NK-92 (cell line): ENCODE measurements around the gene UCHL3.

ENCODE experiments used
- DNase-seq: peaks from one replicate; lab custom pipeline; 2025; ENCODE audit not compliant: unreplicated experiment; lab: John Stamatoyannopoulos, UW

UCHL3 gene

GRCh38 chr13:75621147-75621546 lies 71.6 kb downstream of the UCHL3 start:
- no peak for DNase-seq

- DNase-seq, result no peak
These were observed 79.2 kb downstream of the UCHL3 start for GRCh38 chr13:75628801-75629200.

- no peak for DNase-seq
These were observed 83.7 kb downstream of the UCHL3 start for GRCh38 chr13:75633285-75633684.

GRCh38 chr13:75635101-75635827 lies 85.7 kb downstream of the UCHL3 start:
- no peak for DNase-seq

- DNase-seq, result no peak
These were observed 86.3 kb downstream of the UCHL3 start, which contains the start of gene LMO7 for GRCh38 chr13:75635828-75636435. Gene LMO7, plus strand, starts transcription at chr13:75636330. Its CDS starts 328 bp downstream, at chr13:75636658.

- no peak for DNase-seq
These were observed 87.0 kb downstream of the UCHL3 start for GRCh38 chr13:75636436-75637180.

- no peak for DNase-seq
These were observed 87.7 kb downstream of the UCHL3 start for GRCh38 chr13:75637181-75637750.

- no peak for DNase-seq
These were observed 89.9 kb downstream of the UCHL3 start for GRCh38 chr13:75639454-75639853.

- no peak for DNase-seq
These were observed 91.4 kb downstream of the UCHL3 start for GRCh38 chr13:75641026-75641425.

GRCh38 chr13:75643182-75643581 lies 93.6 kb downstream of the UCHL3 start:
- no peak for DNase-seq

GRCh38 chr13:75643693-75644092 lies 94.1 kb downstream of the UCHL3 start:
- DNase-seq, result no peak

GRCh38 chr13:75645141-75645540 lies 95.5 kb downstream of the UCHL3 start:
- DNase-seq, result no peak

- no peak for DNase-seq
These were observed 97.7 kb downstream of the UCHL3 start for GRCh38 chr13:75647126-75647784.

- no peak for DNase-seq
These were observed 98.9 kb downstream of the UCHL3 start for GRCh38 chr13:75648446-75648845.

- no peak for DNase-seq
These were observed 101.4 kb downstream of the UCHL3 start for GRCh38 chr13:75651013-75651412.

GRCh38 chr13:75652726-75653125 lies 103.1 kb downstream of the UCHL3 start:
- no peak for DNase-seq
